ENCODE data around the gene CTNND2. TPM values are rescaled to one million over a fixed set of nuclear protein-coding genes. Genes with fewer than 3 reads are reported as not detected.

The CTNND2 gene
- polyA plus RNA-seq, 1 donor from 2014 or later, result 67.0 TPM

DNA sequence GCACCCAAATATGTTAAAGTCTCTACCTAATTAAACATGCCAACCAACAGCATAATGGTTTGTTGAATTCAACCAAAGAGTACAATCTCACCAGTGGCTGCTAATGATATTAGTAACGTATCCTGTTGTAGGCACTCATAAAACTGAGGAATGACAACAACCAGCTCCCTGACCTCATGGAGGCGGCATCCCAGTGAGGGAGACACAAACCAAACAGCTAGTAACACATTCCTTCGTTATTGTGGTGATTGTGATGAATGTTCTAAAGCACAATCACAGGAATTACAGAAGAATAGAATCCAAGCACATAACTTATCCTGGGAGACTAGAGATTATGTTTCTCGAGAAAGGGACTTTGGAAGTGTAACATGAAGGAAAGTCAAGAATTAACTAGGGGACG lies 224.6 kb downstream of the CTNND2 start:
- no peak for TF ChIP-seq SMC3 (conservative IDR thresholded peaks at IDR 0.05; ENCODE audit: poor library complexity)
- no peak for TF ChIP-seq MXI1 (conservative IDR thresholded peaks at IDR 0.05; ENCODE audit: poor library complexity, severe bottlenecking)
- no peak for TF ChIP-seq RAD21 (conservative IDR thresholded peaks at IDR 0.05)
- TF ChIP-seq EZH2 (IDR thresholded peaks at IDR 0.05; ENCODE audit: borderline replicate concordance, insufficient read depth, low read length, poor library complexity, severe bottlenecking), result no peak
- TF ChIP-seq, protein P1, sequence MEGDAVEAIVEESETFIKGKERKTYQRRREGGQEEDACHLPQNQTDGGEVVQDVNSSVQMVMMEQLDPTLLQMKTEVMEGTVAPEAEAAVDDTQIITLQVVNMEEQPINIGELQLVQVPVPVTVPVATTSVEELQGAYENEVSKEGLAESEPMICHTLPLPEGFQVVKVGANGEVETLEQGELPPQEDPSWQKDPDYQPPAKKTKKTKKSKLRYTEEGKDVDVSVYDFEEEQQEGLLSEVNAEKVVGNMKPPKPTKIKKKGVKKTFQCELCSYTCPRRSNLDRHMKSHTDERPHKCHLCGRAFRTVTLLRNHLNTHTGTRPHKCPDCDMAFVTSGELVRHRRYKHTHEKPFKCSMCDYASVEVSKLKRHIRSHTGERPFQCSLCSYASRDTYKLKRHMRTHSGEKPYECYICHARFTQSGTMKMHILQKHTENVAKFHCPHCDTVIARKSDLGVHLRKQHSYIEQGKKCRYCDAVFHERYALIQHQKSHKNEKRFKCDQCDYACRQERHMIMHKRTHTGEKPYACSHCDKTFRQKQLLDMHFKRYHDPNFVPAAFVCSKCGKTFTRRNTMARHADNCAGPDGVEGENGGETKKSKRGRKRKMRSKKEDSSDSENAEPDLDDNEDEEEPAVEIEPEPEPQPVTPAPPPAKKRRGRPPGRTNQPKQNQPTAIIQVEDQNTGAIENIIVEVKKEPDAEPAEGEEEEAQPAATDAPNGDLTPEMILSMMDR (IDR thresholded peaks at IDR 0.05; ENCODE audit: poor library complexity, severe bottlenecking), result no peak
- TF ChIP-seq EP300 (conservative IDR thresholded peaks at IDR 0.05; ENCODE audit: poor library complexity, severe bottlenecking), result no peak
- no peak for TF ChIP-seq POLR2AphosphoS5 (IDR thresholded peaks at IDR 0.05)
- TF ChIP-seq TAF1 (IDR thresholded peaks at IDR 0.05; ENCODE audit: low read depth), result no peak
- TF ChIP-seq, protein P2, sequence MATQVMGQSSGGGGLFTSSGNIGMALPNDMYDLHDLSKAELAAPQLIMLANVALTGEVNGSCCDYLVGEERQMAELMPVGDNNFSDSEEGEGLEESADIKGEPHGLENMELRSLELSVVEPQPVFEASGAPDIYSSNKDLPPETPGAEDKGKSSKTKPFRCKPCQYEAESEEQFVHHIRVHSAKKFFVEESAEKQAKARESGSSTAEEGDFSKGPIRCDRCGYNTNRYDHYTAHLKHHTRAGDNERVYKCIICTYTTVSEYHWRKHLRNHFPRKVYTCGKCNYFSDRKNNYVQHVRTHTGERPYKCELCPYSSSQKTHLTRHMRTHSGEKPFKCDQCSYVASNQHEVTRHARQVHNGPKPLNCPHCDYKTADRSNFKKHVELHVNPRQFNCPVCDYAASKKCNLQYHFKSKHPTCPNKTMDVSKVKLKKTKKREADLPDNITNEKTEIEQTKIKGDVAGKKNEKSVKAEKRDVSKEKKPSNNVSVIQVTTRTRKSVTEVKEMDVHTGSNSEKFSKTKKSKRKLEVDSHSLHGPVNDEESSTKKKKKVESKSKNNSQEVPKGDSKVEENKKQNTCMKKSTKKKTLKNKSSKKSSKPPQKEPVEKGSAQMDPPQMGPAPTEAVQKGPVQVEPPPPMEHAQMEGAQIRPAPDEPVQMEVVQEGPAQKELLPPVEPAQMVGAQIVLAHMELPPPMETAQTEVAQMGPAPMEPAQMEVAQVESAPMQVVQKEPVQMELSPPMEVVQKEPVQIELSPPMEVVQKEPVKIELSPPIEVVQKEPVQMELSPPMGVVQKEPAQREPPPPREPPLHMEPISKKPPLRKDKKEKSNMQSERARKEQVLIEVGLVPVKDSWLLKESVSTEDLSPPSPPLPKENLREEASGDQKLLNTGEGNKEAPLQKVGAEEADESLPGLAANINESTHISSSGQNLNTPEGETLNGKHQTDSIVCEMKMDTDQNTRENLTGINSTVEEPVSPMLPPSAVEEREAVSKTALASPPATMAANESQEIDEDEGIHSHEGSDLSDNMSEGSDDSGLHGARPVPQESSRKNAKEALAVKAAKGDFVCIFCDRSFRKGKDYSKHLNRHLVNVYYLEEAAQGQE (IDR thresholded peaks at IDR 0.05; ENCODE audit: borderline replicate concordance), result no peak
- Histone ChIP-seq H3K9me2 (ENCODE audit: insufficient read depth, low read length) (no peaks in the 10 kb centered on the region), H3K27me3 (ENCODE audit: insufficient read depth, low read depth, low read length) (no peaks in the 10 kb centered on the region)

DNA sequence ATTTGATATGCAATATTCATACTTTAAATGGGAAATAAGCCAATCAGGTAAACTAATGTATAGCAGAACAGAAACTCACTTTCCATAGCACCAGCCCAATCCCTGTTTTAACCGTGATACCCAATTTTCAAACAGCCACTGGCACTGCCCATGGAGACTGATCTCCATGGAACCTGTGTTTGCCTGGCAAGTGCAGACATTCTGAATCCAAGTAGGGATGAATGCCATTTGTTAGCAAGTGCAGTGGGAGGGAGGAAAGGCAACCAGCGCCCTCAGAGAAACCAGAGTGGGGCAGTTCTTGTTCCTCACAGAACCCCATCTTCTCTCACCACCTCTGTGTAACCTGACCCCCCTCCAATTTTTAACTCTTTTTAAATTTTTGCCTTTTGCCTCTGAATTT lies 229.1 kb downstream of the CTNND2 start:
- Histone ChIP-seq H3F3A (ENCODE audit: insufficient read depth, low read length, poor library complexity, severe bottlenecking) (no peaks in the 10 kb centered on the region), H3K9me3 (ENCODE audit: low read length) (no peaks in the 10 kb centered on the region), H3K27me3 (ENCODE audit: insufficient read depth, low read depth, low read length) (no peaks in the 10 kb centered on the region), H3K9ac (ENCODE audit: low read length) (no peak overlapping the region), H3K4me2 (ENCODE audit: low read length) (no peak overlapping the region), H3K9me2 (ENCODE audit: insufficient read depth, low read length) (no peaks in the 10 kb centered on the region), H3K4me3 (ENCODE audit: low read length) (no peak overlapping the region), H3K36me3 (ENCODE audit: insufficient read depth, low read length) (no peaks in the 10 kb centered on the region), H3K27ac (ENCODE audit: low read length) (no peak overlapping the region), H4K20me1 (ENCODE audit: insufficient read depth) (no peaks in the 10 kb centered on the region), H2AFZ (ENCODE audit: low read depth, low read length) (no peak overlapping the region), H3K79me2 (replicated peaks; ENCODE audit: insufficient read depth, low read length) (no peaks in the 10 kb centered on the region)
- no peak for TF ChIP-seq EP300 (conservative IDR thresholded peaks at IDR 0.05; ENCODE audit: poor library complexity, severe bottlenecking)
- no peak for TF ChIP-seq SMC3 (conservative IDR thresholded peaks at IDR 0.05; ENCODE audit: poor library complexity)
- TF ChIP-seq RAD21 (conservative IDR thresholded peaks at IDR 0.05), result no peak
- no peak for TF ChIP-seq TAF1 (IDR thresholded peaks at IDR 0.05; ENCODE audit: low read depth)
- TF ChIP-seq POLR2AphosphoS5 (IDR thresholded peaks at IDR 0.05), result no peak
- TF ChIP-seq, protein P2 (IDR thresholded peaks at IDR 0.05; ENCODE audit: borderline replicate concordance), result no peak
- TF ChIP-seq EZH2 (IDR thresholded peaks at IDR 0.05; ENCODE audit: borderline replicate concordance, insufficient read depth, low read length, poor library complexity, severe bottlenecking), result no peak
- TF ChIP-seq, protein P1 (IDR thresholded peaks at IDR 0.05; ENCODE audit: poor library complexity, severe bottlenecking), result no peak
- TF ChIP-seq MXI1 (conservative IDR thresholded peaks at IDR 0.05; ENCODE audit: poor library complexity, severe bottlenecking), result no peak

More for the DNA sequence above, 224.6 kb downstream of the CTNND2 start:
- Histone ChIP-seq H4K20me1 (ENCODE audit: insufficient read depth) (no peaks in the 10 kb centered on the region), H3K9me3 (ENCODE audit: low read length) (no peaks in the 10 kb centered on the region), H2AFZ (ENCODE audit: low read depth, low read length) (no peak overlapping the region), H3K36me3 (ENCODE audit: insufficient read depth, low read length) (no peaks in the 10 kb centered on the region), H3K4me3 (ENCODE audit: low read length) (no peak overlapping the region), H3K79me2 (replicated peaks; ENCODE audit: insufficient read depth, low read length) (no peaks in the 10 kb centered on the region), H3K27ac (ENCODE audit: low read length) (no peak overlapping the region), H3K4me2 (ENCODE audit: low read length) (no peak overlapping the region), H3F3A (ENCODE audit: insufficient read depth, low read length, poor library complexity, severe bottlenecking) (peaks cover 4% of the 10 kb centered on the region), H3K9ac (ENCODE audit: low read length) (no peak overlapping the region)
